Upper lobe of left lung (tissue), 4 donors: Measurements from ENCODE around the gene SLC9A4.

ENCODE experiments used
- POLR2A ChIP-seq, 4 donors: fragments of 450-650 bp; IDR thresholded peaks; one replicate each; pipeline ENCODE4 v1.5.1; 2016 to 2017; ENCODE audit warnings: antibody characterized with exemption in 4 of 4, mild to moderate bottlenecking in 2 of 4
- POLR2AphosphoS5 ChIP-seq, 2 donors: sonication (generic); formaldehyde crosslinking; IDR thresholded peaks; one replicate each; pipeline ENCODE4 v1.5.1; 2017; ENCODE audit warnings: antibody characterized with exemption in 2 of 2
- TF ChIP-seq, protein P1 (sequence below), 6 experiments: fragments of 450-650 bp in 4 of 6; fragments of 200-600 bp in 2 of 6; sonication (generic) in 2 of 6; IDR thresholded peaks; one replicate each; pipeline ENCODE4 v1.5.1; 2016 to 2019; ENCODE audit warnings: antibody characterized with exemption in 6 of 6

DNA sequence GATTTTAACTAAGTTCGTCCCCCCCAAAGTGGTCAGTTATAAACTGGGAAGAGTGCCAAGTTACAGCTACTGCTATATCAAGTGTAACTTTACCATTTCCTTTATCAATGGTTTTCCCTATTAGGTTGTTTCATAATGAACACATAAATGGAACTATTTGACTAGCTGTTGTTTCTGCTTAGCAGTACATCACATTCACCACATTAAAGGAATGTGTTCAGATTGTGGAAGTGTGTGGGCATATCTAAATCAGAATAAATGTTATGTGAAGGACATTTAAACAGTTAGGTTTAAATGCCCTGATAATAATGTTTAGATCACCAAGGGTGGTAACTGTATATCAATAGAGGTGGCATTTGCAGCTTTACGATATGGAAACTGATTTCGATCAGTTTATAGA, 45.1 kb downstream of the SLC9A4 start:
- TF ChIP-seq, protein P1, sequence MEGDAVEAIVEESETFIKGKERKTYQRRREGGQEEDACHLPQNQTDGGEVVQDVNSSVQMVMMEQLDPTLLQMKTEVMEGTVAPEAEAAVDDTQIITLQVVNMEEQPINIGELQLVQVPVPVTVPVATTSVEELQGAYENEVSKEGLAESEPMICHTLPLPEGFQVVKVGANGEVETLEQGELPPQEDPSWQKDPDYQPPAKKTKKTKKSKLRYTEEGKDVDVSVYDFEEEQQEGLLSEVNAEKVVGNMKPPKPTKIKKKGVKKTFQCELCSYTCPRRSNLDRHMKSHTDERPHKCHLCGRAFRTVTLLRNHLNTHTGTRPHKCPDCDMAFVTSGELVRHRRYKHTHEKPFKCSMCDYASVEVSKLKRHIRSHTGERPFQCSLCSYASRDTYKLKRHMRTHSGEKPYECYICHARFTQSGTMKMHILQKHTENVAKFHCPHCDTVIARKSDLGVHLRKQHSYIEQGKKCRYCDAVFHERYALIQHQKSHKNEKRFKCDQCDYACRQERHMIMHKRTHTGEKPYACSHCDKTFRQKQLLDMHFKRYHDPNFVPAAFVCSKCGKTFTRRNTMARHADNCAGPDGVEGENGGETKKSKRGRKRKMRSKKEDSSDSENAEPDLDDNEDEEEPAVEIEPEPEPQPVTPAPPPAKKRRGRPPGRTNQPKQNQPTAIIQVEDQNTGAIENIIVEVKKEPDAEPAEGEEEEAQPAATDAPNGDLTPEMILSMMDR (IDR thresholded peaks at IDR 0.05), result no peak
- TF ChIP-seq POLR2AphosphoS5 (IDR thresholded peaks at IDR 0.05) (no peak), POLR2A (IDR thresholded peaks at IDR 0.05) (no peak)
